Thoracic aorta (tissue), 2 donors: ENCODE data around the gene AAMDC. TPM values are rescaled to one million over a fixed set of nuclear protein-coding genes. Genes with fewer than 3 reads are reported as not detected.

Experiments used
- ATAC-seq: fragments of 150-250 bp; one replicate; pipeline ENCODE4 v1.8.0; 2017; ENCODE audit warnings: low read depth; ENCODE audit not compliant: insufficient number of reproducible peaks, low FRiP score
- DNase-seq: peaks from one replicate; pipeline ENCODE4 v3.0.0-alpha.2; 2020; ENCODE audit warnings: low spot score
- H3K27ac ChIP-seq, 2 donors: fragments of 200-600 bp; sonication (generic); 1 replicate in 1 of 2; 2 replicates in 1 of 2; pipeline ENCODE4 v1.5.1; 2016; ENCODE audit warnings: mild to moderate bottlenecking in 2 of 2, moderate library complexity in 2 of 2
- H3K27me3 ChIP-seq: fragments of 200-600 bp; sonication (generic); replicated peaks from 2 replicates; pipeline ENCODE4 v1.6.0; 2016; ENCODE audit warnings: mild to moderate bottlenecking; ENCODE audit not compliant: insufficient read depth
- H3K36me3 ChIP-seq: fragments of 200-600 bp; sonication (generic); one replicate; pipeline ENCODE4 v1.5.1; 2016
- H3K4me1 ChIP-seq, 2 donors: fragments of 200-600 bp; sonication (generic); 1 replicate in 1 of 2; 2 replicates in 1 of 2; pipeline versions ENCODE4 v1.5.1 to v1.6.0; 2016; ENCODE audit warnings: low read depth in 2 of 2, mild to moderate bottlenecking in 1 of 2; ENCODE audit not compliant: control insufficient read depth in 1 of 2
- H3K4me3 ChIP-seq: fragments of 200-600 bp; sonication (generic); 2 replicates; pipeline ENCODE4 v1.5.1; 2016; ENCODE audit warnings: mild to moderate bottlenecking
- H3K9me3 ChIP-seq: fragments of 200-600 bp; sonication (generic); 2 replicates; pipeline ENCODE4 v1.5.1; 2016
- total RNA-seq, 2 donors: library from RNA; depleted of rRNA; stranded (reverse); fragments of >200 nt; gene quantifications; one replicate each; pipeline versions ENCODE4 v1.1.0 to v1.2.3, GENCODE V29; 2016
- TF ChIP-seq, protein P1 (sequence below): fragments of 200-600 bp; sonication (generic); IDR thresholded peaks from one replicate; pipeline ENCODE4 v1.5.1; 2019; ENCODE audit warnings: antibody characterized with exemption

Gene AAMDC
- total RNA-seq, result 10 to 100 TPM; 38.9 to 41.3 TPM

- Histone ChIP-seq H3K4me1 (peaks cover 25 to 61% of the 10 kb centered on the region in 2 donors), H3K9me3 (no peaks in the 10 kb centered on the region), H3K27ac (peak within 1 kb of the TSS; percentile 95 to 99), H3K36me3 (no peaks in the 10 kb centered on the region), H3K27me3 (no peaks in the 10 kb centered on the region), H3K4me3 (peak within 1 kb of the TSS; percentile 99)
- DNase-seq, result peak; percentile 97
- peak; percentile 96 for ATAC-seq
- TF ChIP-seq, protein P1, sequence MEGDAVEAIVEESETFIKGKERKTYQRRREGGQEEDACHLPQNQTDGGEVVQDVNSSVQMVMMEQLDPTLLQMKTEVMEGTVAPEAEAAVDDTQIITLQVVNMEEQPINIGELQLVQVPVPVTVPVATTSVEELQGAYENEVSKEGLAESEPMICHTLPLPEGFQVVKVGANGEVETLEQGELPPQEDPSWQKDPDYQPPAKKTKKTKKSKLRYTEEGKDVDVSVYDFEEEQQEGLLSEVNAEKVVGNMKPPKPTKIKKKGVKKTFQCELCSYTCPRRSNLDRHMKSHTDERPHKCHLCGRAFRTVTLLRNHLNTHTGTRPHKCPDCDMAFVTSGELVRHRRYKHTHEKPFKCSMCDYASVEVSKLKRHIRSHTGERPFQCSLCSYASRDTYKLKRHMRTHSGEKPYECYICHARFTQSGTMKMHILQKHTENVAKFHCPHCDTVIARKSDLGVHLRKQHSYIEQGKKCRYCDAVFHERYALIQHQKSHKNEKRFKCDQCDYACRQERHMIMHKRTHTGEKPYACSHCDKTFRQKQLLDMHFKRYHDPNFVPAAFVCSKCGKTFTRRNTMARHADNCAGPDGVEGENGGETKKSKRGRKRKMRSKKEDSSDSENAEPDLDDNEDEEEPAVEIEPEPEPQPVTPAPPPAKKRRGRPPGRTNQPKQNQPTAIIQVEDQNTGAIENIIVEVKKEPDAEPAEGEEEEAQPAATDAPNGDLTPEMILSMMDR, result peak; percentile 62
These were observed at the start of gene AAMDC, which contains the start of gene RSF1 for GRCh38 chr11:77820565-77821348. TSS of gene AAMDC (plus strand) at chr11:77821144. CDS start at chr11:77842497, 21,353 bp downstream. TSS of gene RSF1 (minus strand) at chr11:77820722. CDS start at chr11:77820714, 8 bp downstream.

GRCh38 chr11:77775936-77776335 is 45.0 kb upstream of the AAMDC start:
- ATAC-seq, result no peak
- Histone ChIP-seq H3K36me3 (no peaks in the 10 kb centered on the region), H3K27me3 (no peaks in the 10 kb centered on the region), H3K4me1 (peaks cover 4 to 7% of the 10 kb centered on the region in 2 donors), H3K9me3 (no peaks in the 10 kb centered on the region), H3K4me3 (no peak overlapping the region), H3K27ac (no peak overlapping the region)
- TF ChIP-seq, protein P1, result no peak
- DNase-seq, result no peak

GRCh38 chr11:77776455-77776854 is 44.5 kb upstream of the AAMDC start:
- Histone ChIP-seq H3K27ac (no peak overlapping the region), H3K9me3 (no peaks in the 10 kb centered on the region), H3K4me3 (no peak overlapping the region), H3K27me3 (no peaks in the 10 kb centered on the region), H3K4me1 (peaks cover 1 to 2% of the 10 kb centered on the region in 2 donors), H3K36me3 (no peaks in the 10 kb centered on the region)
- DNase-seq (no peak), ATAC-seq (no peak)
- TF ChIP-seq, protein P1, result no peak

DNA sequence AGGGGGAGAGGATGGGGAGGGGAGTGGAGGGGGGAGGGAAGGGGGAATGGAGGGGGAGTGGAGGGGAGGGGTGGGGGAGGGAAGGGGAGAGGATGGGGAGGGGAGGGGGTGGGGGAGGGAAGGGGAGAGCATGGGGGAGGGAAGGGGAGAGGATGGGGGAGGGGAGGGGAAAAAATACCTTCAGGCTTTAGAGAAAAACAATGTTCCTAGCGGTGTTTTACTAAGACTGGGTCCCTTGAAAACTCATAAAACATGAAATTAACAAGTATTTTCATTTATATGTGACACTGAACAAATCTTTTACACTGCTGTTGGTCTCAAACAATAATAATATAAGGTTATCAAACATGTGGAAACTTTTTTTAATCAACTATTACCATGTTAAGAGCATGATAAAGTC is 42.8 kb upstream of the AAMDC start:
- H3K4me1 ChIP-seq, result peaks cover 0 to under 1% of the 10 kb centered on the region in 2 donors
- H3K9me3 ChIP-seq, result no peaks in the 10 kb centered on the region
- no peak for DNase-seq
- no peak overlapping the region for H3K4me3 ChIP-seq
- TF ChIP-seq, protein P1, result no peak
- ATAC-seq, result no peak
- H3K36me3 ChIP-seq, result no peaks in the 10 kb centered on the region
- H3K27ac ChIP-seq, result no peak overlapping the region
- no peaks in the 10 kb centered on the region for H3K27me3 ChIP-seq

- H3K36me3 ChIP-seq, result no peaks in the 10 kb centered on the region
- peaks cover 0 to 2% of the 10 kb centered on the region in 2 donors for H3K4me1 ChIP-seq
- H3K27ac ChIP-seq, result no peak overlapping the region
- no peaks in the 10 kb centered on the region for H3K9me3 ChIP-seq
- TF ChIP-seq, protein P1, result no peak
- ATAC-seq (no peak), DNase-seq (no peak)
- H3K4me3 ChIP-seq, result no peak overlapping the region
- no peaks in the 10 kb centered on the region for H3K27me3 ChIP-seq
These were observed 42.4 kb upstream of the AAMDC start for GRCh38 chr11:77778549-77778948.
